HEK293 (cell line): ENCODE measurements around the gene CSPG4.

Source experiments
- CTCF ChIP-seq: fragments of 450-650 bp; formaldehyde crosslinking; IDR thresholded peaks from 2 replicates; pipeline ENCODE4 v1.5.1; 2016; ENCODE audit warnings: missing biosample characterization, missing genetic modification characterization
- PRDM10 ChIP-seq: fragments of 450-650 bp; formaldehyde crosslinking; IDR thresholded peaks from 2 replicates; pipeline ENCODE4 v1.5.1; 2016; ENCODE audit warnings: missing biosample characterization, missing genetic modification characterization
- REST ChIP-seq: fragments of 450-650 bp; formaldehyde crosslinking; IDR thresholded peaks from 2 replicates; pipeline ENCODE4 v1.5.1; 2016; ENCODE audit warnings: missing biosample characterization, missing genetic modification characterization
- YY1 ChIP-seq: fragments of 450-650 bp; formaldehyde crosslinking; IDR thresholded peaks from 2 replicates; pipeline ENCODE4 v1.5.1; 2018; ENCODE audit warnings: missing biosample characterization, missing genetic modification characterization
- ZNF24 ChIP-seq: fragments of 450-650 bp; formaldehyde crosslinking; IDR thresholded peaks from 2 replicates; pipeline ENCODE4 v1.5.1; 2016; ENCODE audit warnings: missing biosample characterization, missing genetic modification characterization
- ZNF513 ChIP-seq: fragments of 450-650 bp; IDR thresholded peaks from 2 replicates; pipeline ENCODE4 v1.5.1; 2018; ENCODE audit warnings: missing biosample characterization, missing genetic modification characterization
- ZNF623 ChIP-seq: fragments of 450-650 bp; formaldehyde crosslinking; IDR thresholded peaks from 2 replicates; pipeline ENCODE4 v1.5.1; 2016; ENCODE audit warnings: missing biosample characterization, missing genetic modification characterization
- ZNF670 ChIP-seq: fragments of 450-650 bp; formaldehyde crosslinking; IDR thresholded peaks from 2 replicates; pipeline ENCODE4 v1.5.1; 2016; ENCODE audit warnings: missing biosample characterization, missing genetic modification characterization, low read depth
- ZNF707 ChIP-seq: fragments of 450-650 bp; formaldehyde crosslinking; IDR thresholded peaks from 2 replicates; pipeline ENCODE4 v1.5.1; 2016; ENCODE audit warnings: missing biosample characterization, missing genetic modification characterization
- TF ChIP-seq, protein P1 (sequence below): fragments of 450-650 bp; formaldehyde crosslinking; IDR thresholded peaks from 2 replicates; pipeline ENCODE4 v1.5.1; 2016; ENCODE audit warnings: missing biosample characterization, missing genetic modification characterization
- TF ChIP-seq, protein P2 (sequence below): fragments of 450-650 bp; formaldehyde crosslinking; IDR thresholded peaks from 2 replicates; pipeline ENCODE4 v1.5.1; 2017; ENCODE audit warnings: missing biosample characterization, missing genetic modification characterization

GRCh38 chr15:75720297-75720696, 7.6 kb upstream of the CSPG4 start:
- TF ChIP-seq ZNF707 (tag by site-specific recombination) = no peak
- no peak for TF ChIP-seq ZNF623 (tag by site-specific recombination)
- TF ChIP-seq YY1 (tag by site-specific recombination) = no peak
- TF ChIP-seq REST (tag by site-specific recombination) = no peak
- TF ChIP-seq CTCF = no peak
- TF ChIP-seq ZNF513 (tag by site-specific recombination) = no peak
- TF ChIP-seq, protein P1, sequence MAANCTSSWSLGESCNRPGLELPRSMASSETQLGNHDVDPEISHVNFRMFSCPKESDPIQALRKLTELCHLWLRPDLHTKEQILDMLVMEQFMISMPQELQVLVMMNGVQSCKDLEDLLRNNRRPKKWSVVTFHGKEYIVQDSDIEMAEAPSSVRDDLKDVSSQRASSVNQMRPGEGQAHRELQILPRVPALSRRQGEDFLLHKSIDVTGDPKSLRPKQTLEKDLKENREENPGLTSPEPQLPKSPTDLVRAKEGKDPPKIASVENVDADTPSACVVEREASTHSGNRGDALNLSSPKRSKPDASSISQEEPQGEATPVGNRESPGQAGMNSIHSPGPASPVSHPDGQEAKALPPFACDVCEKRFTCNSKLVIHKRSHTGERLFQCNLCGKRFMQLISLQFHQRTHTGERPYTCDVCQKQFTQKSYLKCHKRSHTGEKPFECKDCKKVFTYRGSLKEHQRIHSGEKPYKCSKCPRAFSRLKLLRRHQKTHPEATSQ = no peak
- TF ChIP-seq ZNF24 = no peak
- TF ChIP-seq, protein P2, sequence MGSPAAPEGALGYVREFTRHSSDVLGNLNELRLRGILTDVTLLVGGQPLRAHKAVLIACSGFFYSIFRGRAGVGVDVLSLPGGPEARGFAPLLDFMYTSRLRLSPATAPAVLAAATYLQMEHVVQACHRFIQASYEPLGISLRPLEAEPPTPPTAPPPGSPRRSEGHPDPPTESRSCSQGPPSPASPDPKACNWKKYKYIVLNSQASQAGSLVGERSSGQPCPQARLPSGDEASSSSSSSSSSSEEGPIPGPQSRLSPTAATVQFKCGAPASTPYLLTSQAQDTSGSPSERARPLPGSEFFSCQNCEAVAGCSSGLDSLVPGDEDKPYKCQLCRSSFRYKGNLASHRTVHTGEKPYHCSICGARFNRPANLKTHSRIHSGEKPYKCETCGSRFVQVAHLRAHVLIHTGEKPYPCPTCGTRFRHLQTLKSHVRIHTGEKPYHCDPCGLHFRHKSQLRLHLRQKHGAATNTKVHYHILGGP (tag by site-specific recombination) = no peak
- TF ChIP-seq ZNF670 (tag by site-specific recombination) = no peak
- TF ChIP-seq PRDM10 (tag by site-specific recombination) = no peak
